ENCODE results near the gene ATP11C. TPM values are rescaled to one million over a fixed set of nuclear protein-coding genes. Genes with fewer than 3 reads are reported as not detected.
A peak's percentile ranks its signal among the peaks of the same experiment; 100 is the strongest.

Gene ATP11C
- total RNA-seq, 2 experiments from 2014 or later: 16.7 to 20.4 TPM

DNA sequence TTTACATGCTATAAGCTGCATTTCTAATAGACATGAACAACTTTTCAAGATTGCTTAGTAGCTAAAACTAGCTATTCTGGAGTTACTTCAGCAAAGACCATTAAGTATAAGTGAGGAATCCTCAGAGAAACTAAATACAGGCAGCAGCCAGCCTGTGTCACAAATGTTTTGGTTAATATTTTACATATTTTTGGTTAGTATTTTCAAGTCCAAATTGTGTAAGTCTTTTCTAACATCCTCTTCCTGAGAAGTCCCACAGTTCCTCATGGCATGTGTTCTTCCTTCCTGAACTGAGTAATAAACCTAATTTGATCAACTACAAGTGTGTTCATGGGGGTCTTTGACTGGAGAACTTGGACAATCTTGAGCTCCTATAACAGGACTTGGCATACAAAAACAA, 182.5 kb downstream of the ATP11C start:
- ATAC-seq (ENCODE audit: low read depth): no peak
- no peak for DNase-seq
- H3K4me3 Mint-ChIP-seq: no peak overlapping the region
- H3K9me3 Mint-ChIP-seq: peaks cover 11% of the 10 kb centered on the region
- no peak overlapping the region for H3K27ac Mint-ChIP-seq
- peaks cover 4% of the 10 kb centered on the region for H3K4me1 Mint-ChIP-seq
- no peaks in the 10 kb centered on the region for H3K27me3 Mint-ChIP-seq
- POLR2A ChIA-PET: no interaction called here
- peaks cover 31% of the 10 kb centered on the region for H3K36me3 Mint-ChIP-seq

DNA sequence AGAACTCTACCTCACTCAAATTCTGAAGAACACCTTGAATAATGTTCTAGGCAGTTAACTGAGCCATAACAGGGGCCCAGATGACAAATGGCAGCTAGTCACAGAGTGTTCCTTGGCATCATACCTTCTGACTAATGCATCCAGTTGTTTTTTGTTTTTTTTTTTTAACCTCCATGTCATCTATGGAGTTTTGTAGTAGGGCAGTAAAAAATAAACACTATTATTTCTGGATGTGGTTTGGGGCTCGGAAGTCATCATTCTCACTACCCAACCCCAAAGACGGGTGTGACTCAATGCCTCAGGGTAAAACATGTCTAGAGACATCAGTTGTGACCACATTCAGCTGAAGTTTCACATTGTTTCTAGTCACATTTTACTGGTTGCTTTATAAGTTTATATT, 193.7 kb downstream of the ATP11C start:
- no peak for DNase-seq
- no peaks in the 10 kb centered on the region for H3K9me3 Mint-ChIP-seq
- H3K4me3 Mint-ChIP-seq: peak overlapping the region; percentile 48
- POLR2A ChIA-PET: interaction anchor here (1.3 kb wide), 1 partner anchor 193 kb away, joined by 3 read pairs; no protein-coding TSS in a partner anchor
- peak overlapping the region; percentile 50 for H3K27ac Mint-ChIP-seq
- no peaks in the 10 kb centered on the region for H3K27me3 Mint-ChIP-seq
- peak; percentile 75 for ATAC-seq (ENCODE audit: low read depth)
- peaks cover 13% of the 10 kb centered on the region for H3K4me1 Mint-ChIP-seq
- peaks cover 7% of the 10 kb centered on the region for H3K36me3 Mint-ChIP-seq

DNA sequence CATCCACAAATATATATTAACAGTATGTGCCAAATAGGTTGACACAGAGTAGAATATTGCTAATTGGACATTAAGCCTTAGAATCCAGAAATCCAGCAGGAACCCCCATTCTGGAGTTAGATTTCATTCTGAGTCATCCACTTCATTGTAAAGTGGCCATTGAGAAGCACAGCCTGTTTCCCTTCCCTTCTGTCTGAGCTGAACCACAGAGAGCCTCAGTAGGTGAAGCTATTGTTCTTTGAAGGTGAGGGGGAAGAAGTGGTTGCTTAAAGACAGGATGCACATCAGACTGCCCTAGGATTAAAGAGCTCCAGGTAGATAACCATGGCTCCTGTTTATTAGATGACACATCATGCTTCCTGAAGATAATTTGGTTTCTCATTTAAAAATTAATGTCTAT, 194.3 kb downstream of the ATP11C start:
- POLR2A ChIA-PET: interaction anchor here (1.3 kb wide), 1 partner anchor 193 kb away, joined by 3 read pairs; no protein-coding TSS in a partner anchor
- DNase-seq: no peak
- H3K4me1 Mint-ChIP-seq: peaks cover 13% of the 10 kb centered on the region
- H3K27me3 Mint-ChIP-seq: no peaks in the 10 kb centered on the region
- no peaks in the 10 kb centered on the region for H3K9me3 Mint-ChIP-seq
- peak overlapping the region; percentile 50 for H3K27ac Mint-ChIP-seq
- H3K4me3 Mint-ChIP-seq: peak overlapping the region; percentile 48
- peak; percentile 82 for ATAC-seq (ENCODE audit: low read depth)
- H3K36me3 Mint-ChIP-seq: peaks cover 7% of the 10 kb centered on the region

DNA sequence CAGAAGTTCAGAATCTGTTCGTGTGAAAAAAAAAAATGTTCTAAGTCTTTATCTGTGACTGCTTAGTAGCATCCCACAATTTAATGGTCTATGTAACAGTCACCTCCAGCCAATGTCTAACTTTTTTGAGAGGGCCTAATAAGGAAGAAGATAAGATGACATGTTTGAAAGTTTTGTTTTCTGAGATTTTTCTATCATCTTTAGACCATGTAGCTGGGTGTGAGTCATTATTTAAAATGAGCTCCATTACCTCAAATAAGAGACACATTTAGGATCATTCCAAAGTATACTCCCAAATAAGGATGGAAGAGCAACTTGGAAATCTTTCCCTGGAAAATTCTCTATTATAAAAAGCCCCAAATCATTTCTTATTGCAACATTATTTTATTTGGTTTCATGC, 196.7 kb downstream of the ATP11C start:
- POLR2A ChIA-PET: no interaction called here
- no peak for ATAC-seq (ENCODE audit: low read depth)
- H3K27ac Mint-ChIP-seq: no peak overlapping the region
- H3K27me3 Mint-ChIP-seq: no peaks in the 10 kb centered on the region
- no peaks in the 10 kb centered on the region for H3K9me3 Mint-ChIP-seq
- no peak overlapping the region for H3K4me3 Mint-ChIP-seq
- DNase-seq: no peak
- H3K36me3 Mint-ChIP-seq: peaks cover 10% of the 10 kb centered on the region
- H3K4me1 Mint-ChIP-seq: peaks cover 13% of the 10 kb centered on the region

DNA sequence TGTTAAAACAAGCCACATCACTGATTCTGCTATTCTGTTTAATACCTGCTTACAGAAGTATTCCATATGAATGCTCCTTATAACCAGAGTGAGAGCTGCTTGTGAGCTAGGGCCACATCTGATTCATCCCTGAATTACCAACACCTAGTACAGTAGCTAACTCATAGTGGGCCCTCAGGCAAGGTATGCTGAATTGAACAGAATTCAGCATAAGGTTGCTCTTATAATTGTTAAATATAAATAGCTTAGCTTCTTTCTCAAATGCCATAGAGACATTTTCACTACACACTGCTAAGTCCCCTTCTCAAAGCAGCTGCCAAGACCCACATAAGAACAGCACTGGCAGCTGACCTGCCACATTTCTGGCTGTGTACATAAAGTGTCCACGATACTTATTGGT, 197.9 kb downstream of the ATP11C start:
- Mint-ChIP-seq H3K9me3 (no peaks in the 10 kb centered on the region), H3K4me1 (peaks cover 11% of the 10 kb centered on the region), H3K4me3 (no peak overlapping the region), H3K36me3 (peaks cover 10% of the 10 kb centered on the region), H3K27ac (no peak overlapping the region), H3K27me3 (no peaks in the 10 kb centered on the region)
- POLR2A ChIA-PET: no interaction called here
- no peak for ATAC-seq (ENCODE audit: low read depth)
- no peak for DNase-seq

DNA sequence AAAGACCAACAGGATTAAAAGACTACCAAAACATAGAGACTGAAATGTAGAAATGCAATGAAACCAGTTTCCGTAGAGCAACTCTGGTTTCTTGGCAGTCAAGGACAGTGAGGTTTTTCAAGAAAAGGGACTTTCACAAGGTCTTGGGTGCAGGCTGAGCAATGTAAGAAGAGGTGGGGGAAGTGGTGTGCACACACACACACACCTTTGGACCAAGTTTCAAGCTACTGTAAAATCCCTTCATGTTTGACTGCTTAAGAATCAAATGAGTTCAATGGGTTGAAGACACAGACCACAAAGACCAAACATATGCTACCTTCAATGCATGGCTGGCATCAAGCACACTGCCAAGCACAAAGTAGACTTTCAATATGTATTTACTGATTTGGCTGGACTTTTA, 207.1 kb downstream of the ATP11C start:
- Mint-ChIP-seq H3K36me3 (peaks cover 10% of the 10 kb centered on the region), H3K4me3 (no peak overlapping the region), H3K4me1 (peaks cover 3% of the 10 kb centered on the region), H3K27ac (no peak overlapping the region), H3K27me3 (no peaks in the 10 kb centered on the region), H3K9me3 (no peaks in the 10 kb centered on the region)
- ATAC-seq (ENCODE audit: low read depth): peak; percentile 50
- no peak for DNase-seq
- POLR2A ChIA-PET: interaction anchor here (1.0 kb wide), 1 partner anchor 33 kb away, joined by 3 read pairs; no protein-coding TSS in a partner anchor

DNA sequence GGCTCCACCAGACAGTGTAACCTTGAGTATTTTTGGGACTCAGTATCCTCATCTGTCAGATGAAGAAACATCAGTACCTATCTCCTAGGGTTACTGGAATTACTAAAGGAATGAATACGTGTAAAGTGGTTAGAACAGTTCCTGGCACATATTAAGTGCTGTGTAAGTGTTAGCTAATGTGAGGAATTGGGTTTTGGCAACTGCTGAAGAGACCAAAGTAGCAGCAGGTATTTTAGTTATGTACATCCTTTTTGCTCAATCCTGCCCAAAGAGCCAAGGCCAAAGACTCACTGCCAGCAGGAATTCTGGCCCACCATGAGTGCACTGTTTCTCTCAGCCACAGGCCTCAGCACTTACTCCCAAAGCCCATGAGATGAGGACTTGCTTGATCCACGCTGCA, 208.2 kb downstream of the ATP11C start:
- Mint-ChIP-seq H3K36me3 (peaks cover 12% of the 10 kb centered on the region), H3K27me3 (no peaks in the 10 kb centered on the region), H3K4me1 (peaks cover 3% of the 10 kb centered on the region), H3K4me3 (no peak overlapping the region), H3K27ac (no peak overlapping the region), H3K9me3 (no peaks in the 10 kb centered on the region)
- POLR2A ChIA-PET: no interaction called here
- ATAC-seq (ENCODE audit: low read depth) (no peak), DNase-seq (no peak)

DNA sequence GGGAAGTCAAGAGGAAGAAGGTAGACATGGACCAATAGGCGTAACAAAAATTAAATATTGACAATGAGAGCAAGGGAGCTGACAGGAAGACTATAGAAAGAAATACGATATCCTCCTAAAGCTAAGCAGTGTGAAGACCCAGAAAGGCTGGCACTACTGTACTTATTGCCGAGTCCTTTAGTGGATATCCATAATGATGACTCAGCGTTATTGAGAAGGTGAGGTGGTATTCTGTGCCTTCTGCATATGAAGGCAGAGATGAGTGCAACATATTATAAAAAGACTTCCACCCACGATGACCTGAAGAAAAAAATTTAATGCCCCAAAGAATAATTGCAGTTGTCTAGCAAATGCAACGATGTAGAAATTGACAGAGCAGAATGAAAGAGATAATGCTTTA, 211.9 kb downstream of the ATP11C start:
- peaks cover 3% of the 10 kb centered on the region for H3K4me1 Mint-ChIP-seq
- no peaks in the 10 kb centered on the region for H3K27me3 Mint-ChIP-seq
- no peaks in the 10 kb centered on the region for H3K9me3 Mint-ChIP-seq
- DNase-seq (no peak), ATAC-seq (ENCODE audit: low read depth) (no peak)
- no peak overlapping the region for H3K4me3 Mint-ChIP-seq
- POLR2A ChIA-PET: no interaction called here
- no peak overlapping the region for H3K27ac Mint-ChIP-seq
- peaks cover 9% of the 10 kb centered on the region for H3K36me3 Mint-ChIP-seq

DNA sequence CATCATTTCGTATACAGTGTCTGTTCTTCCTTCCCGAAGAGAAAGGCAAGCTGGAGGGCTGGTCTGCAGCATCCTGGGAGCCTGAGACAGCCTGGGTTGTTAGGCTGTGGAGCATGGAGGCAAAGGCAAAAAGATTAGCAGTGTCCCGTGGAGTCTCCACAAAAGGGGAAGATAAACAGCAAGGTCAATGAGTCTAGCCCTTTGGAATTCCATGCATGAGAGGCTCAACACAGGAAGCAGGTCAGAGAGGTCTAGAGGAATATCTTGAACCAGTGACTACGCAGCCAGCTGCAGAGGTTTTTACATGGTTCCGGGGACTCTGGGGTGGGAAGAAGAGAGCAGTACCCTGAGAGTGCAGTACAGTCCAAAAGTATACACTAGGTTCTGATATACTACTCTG, 212.7 kb downstream of the ATP11C start:
- ATAC-seq (ENCODE audit: low read depth) (no peak), DNase-seq (no peak)
- Mint-ChIP-seq H3K27ac (no peak overlapping the region), H3K36me3 (peaks cover 9% of the 10 kb centered on the region), H3K4me1 (no peaks in the 10 kb centered on the region), H3K9me3 (no peaks in the 10 kb centered on the region), H3K4me3 (no peak overlapping the region), H3K27me3 (no peaks in the 10 kb centered on the region)
- POLR2A ChIA-PET: no interaction called here

DNA sequence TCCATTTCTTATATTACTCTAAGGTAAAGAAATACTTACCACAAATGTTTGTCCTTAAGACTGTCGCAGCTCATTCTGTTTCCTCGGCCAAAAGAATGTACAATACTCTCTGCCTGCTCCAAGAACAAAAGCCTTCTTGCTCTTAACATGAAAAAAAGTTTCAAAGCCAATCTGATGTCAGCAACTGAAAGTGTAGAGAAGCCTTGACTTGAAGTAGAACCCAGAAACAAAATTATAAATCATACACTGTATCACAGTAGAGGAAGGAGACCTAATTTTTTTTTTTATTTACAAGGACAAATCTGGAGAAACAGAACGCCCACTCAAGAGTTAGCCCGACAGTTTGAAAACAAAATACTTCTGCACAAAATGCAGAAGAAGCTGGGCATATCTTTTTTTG, 224.8 kb downstream of the ATP11C start, which contains the start of gene MCF2:
Gene MCF2, minus strand, starts transcription at position 101 of the 400 bp plus-strand sequence. CDS start 56,423 bp downstream, outside the sequence.
- Mint-ChIP-seq H3K36me3 (no peaks in the 10 kb centered on the region), H3K4me1 (no peaks in the 10 kb centered on the region), H3K4me3 (no peak within 1 kb of the TSS), H3K9me3 (no peaks in the 10 kb centered on the region), H3K27ac (no peak within 1 kb of the TSS), H3K27me3 (no peaks in the 10 kb centered on the region)
- ATAC-seq (ENCODE audit: low read depth): no peak
- no peak for DNase-seq
- POLR2A ChIA-PET: no interaction called here

DNA sequence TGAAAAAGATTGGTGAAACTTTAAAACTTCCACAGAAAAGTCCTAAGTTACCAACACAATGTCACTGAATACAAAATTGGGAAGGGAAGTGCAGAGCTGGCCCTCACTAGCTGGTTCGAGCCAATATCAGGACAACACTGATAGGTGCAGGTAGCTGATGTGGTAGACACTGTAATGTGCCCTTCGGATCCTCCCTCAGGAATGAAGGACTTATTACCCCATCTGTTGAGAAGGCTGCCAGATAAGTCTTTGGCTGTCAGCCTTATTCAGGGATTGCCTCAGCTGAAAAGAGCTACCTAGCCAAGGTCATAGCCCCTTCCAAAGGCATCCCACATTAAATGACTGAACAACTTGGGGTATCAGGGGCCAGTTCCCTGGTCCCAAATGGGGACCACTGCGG, 230.2 kb downstream of the ATP11C start:
- Mint-ChIP-seq H3K4me1 (no peaks in the 10 kb centered on the region), H3K36me3 (no peaks in the 10 kb centered on the region), H3K4me3 (no peak overlapping the region), H3K27me3 (no peaks in the 10 kb centered on the region), H3K27ac (no peak overlapping the region), H3K9me3 (no peaks in the 10 kb centered on the region)
- POLR2A ChIA-PET: no interaction called here
- no peak for ATAC-seq (ENCODE audit: low read depth)
- no peak for DNase-seq

DNA sequence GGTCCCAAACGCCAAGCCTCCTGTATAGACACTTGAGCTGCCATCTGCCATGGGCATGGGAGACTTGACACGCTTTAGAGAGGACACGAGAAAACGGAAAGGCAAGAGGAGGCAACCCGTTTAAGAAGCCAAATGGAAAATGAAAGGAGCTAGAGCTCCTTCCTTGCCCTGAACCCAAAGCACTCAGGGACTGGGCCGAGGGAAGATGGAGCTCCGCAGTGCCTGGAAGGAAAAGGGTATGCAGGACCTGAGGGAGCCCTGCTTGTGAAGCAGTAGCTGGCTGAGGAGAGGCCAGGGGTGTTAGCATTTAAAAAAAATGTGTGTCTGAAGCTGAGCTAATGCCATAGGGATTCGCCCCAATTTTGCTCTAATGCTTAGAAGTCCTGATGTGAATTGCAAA, 239.9 kb downstream of the ATP11C start:
- peaks cover 11% of the 10 kb centered on the region for H3K27me3 Mint-ChIP-seq
- DNase-seq (no peak), ATAC-seq (ENCODE audit: low read depth) (no peak)
- H3K27ac Mint-ChIP-seq: no peak overlapping the region
- no peaks in the 10 kb centered on the region for H3K4me1 Mint-ChIP-seq
- POLR2A ChIA-PET: no interaction called here
- H3K9me3 Mint-ChIP-seq: no peaks in the 10 kb centered on the region
- no peaks in the 10 kb centered on the region for H3K36me3 Mint-ChIP-seq
- H3K4me3 Mint-ChIP-seq: peak overlapping the region; percentile 49

DNA sequence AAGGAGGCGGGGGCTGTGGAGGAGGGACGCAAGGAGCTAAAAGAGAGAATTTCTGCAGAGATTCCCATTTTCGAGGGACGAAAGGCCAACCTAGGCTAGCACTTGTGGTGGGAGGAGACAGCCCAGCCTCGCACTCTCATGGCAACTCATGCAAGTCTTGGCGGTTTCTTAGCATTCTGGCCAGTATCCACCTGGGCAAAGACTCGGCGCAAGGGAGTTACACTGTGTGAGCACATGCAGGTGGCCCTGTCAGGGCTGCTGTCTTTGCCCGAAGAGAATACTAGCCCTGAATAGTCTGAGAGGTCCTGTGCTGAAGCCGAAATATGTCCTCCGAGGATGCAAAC, 240.4 kb downstream of the ATP11C start:
- POLR2A ChIA-PET: no interaction called here
- DNase-seq: no peak
- H3K9me3 Mint-ChIP-seq: no peaks in the 10 kb centered on the region
- H3K36me3 Mint-ChIP-seq: no peaks in the 10 kb centered on the region
- H3K4me3 Mint-ChIP-seq: peak overlapping the region; percentile 49
- ATAC-seq (ENCODE audit: low read depth): no peak
- H3K4me1 Mint-ChIP-seq: no peaks in the 10 kb centered on the region
- peaks cover 11% of the 10 kb centered on the region for H3K27me3 Mint-ChIP-seq
- H3K27ac Mint-ChIP-seq: no peak overlapping the region

DNA sequence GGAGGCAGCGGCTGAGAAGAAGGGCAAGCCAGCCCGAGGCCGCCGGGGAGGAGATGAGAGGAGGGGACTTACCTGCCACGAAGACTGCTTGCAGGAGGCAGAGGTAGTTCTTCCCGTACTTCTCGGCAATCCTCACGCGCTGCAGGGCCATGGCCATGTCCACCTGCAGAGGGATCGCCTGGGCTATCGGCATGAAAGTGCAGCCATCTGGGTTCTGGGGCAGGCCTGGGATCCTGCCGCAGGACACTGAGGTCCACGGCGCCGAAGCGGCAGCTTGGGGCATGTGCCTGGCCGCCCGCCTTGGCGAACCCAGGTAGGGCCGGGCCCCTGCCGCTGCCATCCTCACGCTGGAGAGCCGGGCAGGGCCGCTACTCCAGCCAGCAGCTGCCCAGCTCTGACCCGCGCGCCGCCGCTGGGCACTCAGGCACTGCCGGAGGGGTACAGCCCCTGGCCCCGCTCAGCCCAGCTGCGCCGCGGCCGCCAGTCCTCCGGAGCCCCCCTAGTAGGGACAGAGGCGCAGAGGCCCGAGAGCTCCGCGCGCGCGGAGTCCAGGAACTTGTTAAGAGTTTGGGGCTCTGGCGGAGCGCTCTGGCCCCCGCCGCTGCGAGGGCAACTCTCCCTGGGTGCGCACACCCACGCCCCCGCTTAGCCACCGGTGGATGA, 240.9 kb downstream of the ATP11C start:
- Mint-ChIP-seq H3K27ac (no peak overlapping the region), H3K27me3 (peaks cover 11% of the 10 kb centered on the region), H3K4me3 (peak overlapping the region; percentile 71), H3K4me1 (no peaks in the 10 kb centered on the region), H3K9me3 (no peaks in the 10 kb centered on the region), H3K36me3 (no peaks in the 10 kb centered on the region)
- POLR2A ChIA-PET: no interaction called here
- no peak for ATAC-seq (ENCODE audit: low read depth)
- peak; percentile 22 for DNase-seq

DNA sequence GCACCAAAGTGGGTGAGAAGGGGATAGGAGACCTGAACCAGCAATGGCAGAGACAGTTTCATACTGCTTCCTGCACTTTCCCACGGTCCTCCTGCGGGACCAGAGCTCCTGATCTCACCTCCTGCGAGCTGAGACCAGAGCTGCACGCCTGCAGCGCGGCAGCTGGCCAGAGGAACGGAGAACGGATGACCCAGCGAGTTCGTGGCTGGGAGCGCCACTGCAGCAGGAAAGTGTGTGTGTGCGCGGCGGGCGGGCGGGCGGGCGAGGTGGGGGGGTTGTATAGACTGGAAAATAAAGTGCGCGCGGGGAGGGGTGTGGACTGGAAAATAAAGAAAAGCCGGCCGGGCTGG, 241.4 kb downstream of the ATP11C start:
- ATAC-seq (ENCODE audit: low read depth): no peak
- Mint-ChIP-seq H3K36me3 (no peaks in the 10 kb centered on the region), H3K9me3 (no peaks in the 10 kb centered on the region)

More for the DNA sequence above, 241.4 kb downstream of the ATP11C start:
- Mint-ChIP-seq H3K27ac (no peak overlapping the region), H3K4me3 (peak overlapping the region; percentile 71), H3K4me1 (no peaks in the 10 kb centered on the region), H3K27me3 (peaks cover 11% of the 10 kb centered on the region)
- POLR2A ChIA-PET: no interaction called here
- peak; percentile 17 for DNase-seq
